ENCODE measurements around the gene RAD52. TPM values are rescaled to one million over a fixed set of nuclear protein-coding genes. Genes with fewer than 3 reads are reported as not detected.

RAD52 gene
- total RNA-seq, 1 experiment from 2014 or later, result 22.2 TPM

- no peak overlapping the region for H3K27ac Mint-ChIP-seq (ENCODE audit: unreplicated experiment)
- intact Hi-C loops (cut with micrococcal nuclease; ENCODE audit: unreplicated experiment), result no loop called here
- H3K4me3 Mint-ChIP-seq (ENCODE audit: low read depth, unreplicated experiment), result no peak overlapping the region
- CTCF ChIA-PET, result no interaction called here
- peaks cover 51% of the 10 kb centered on the region for H3K36me3 Mint-ChIP-seq (ENCODE audit: insufficient read depth, unreplicated experiment)
- H3K9me3 Mint-ChIP-seq (ENCODE audit: low read depth, unreplicated experiment), result no peaks in the 10 kb centered on the region
- no TSS peak for BruUV-seq (replicated peaks)
- no peaks in the 10 kb centered on the region for H3K27me3 Mint-ChIP-seq (ENCODE audit: unreplicated experiment)
- DNase-seq, result no peak
- TF ChIP-seq CTCF (IDR thresholded peaks at IDR 0.05; ENCODE audit: unreplicated experiment), result no peak
- peaks cover 8% of the 10 kb centered on the region for H3K4me1 Mint-ChIP-seq (ENCODE audit: low read depth, unreplicated experiment)
These were observed 38.2 kb downstream of the RAD52 start for GRCh38 chr12:911191-911826.

GRCh38 chr12:910416-910815 lies 39.1 kb downstream of the RAD52 start:
- no peak for DNase-seq
- BruUV-seq (replicated peaks), result no TSS peak
- CTCF ChIA-PET, result no interaction called here
- no peak overlapping the region for H3K27ac Mint-ChIP-seq (ENCODE audit: unreplicated experiment)
- peaks cover 8% of the 10 kb centered on the region for H3K4me1 Mint-ChIP-seq (ENCODE audit: low read depth, unreplicated experiment)
- H3K4me3 Mint-ChIP-seq (ENCODE audit: low read depth, unreplicated experiment), result no peak overlapping the region
- intact Hi-C loops (cut with micrococcal nuclease; ENCODE audit: unreplicated experiment), result no loop called here
- TF ChIP-seq CTCF (IDR thresholded peaks at IDR 0.05; ENCODE audit: unreplicated experiment), result no peak
- no peaks in the 10 kb centered on the region for H3K9me3 Mint-ChIP-seq (ENCODE audit: low read depth, unreplicated experiment)
- peaks cover 44% of the 10 kb centered on the region for H3K36me3 Mint-ChIP-seq (ENCODE audit: insufficient read depth, unreplicated experiment)
- no peaks in the 10 kb centered on the region for H3K27me3 Mint-ChIP-seq (ENCODE audit: unreplicated experiment)

- DNase-seq, result no peak
- H3K4me3 Mint-ChIP-seq (ENCODE audit: low read depth, unreplicated experiment), result no peak overlapping the region
- peaks cover 8% of the 10 kb centered on the region for H3K4me1 Mint-ChIP-seq (ENCODE audit: low read depth, unreplicated experiment)
- intact Hi-C loops (cut with micrococcal nuclease; ENCODE audit: unreplicated experiment), result no loop called here
- H3K9me3 Mint-ChIP-seq (ENCODE audit: low read depth, unreplicated experiment), result no peaks in the 10 kb centered on the region
- H3K36me3 Mint-ChIP-seq (ENCODE audit: insufficient read depth, unreplicated experiment), result peaks cover 44% of the 10 kb centered on the region
- no peak for TF ChIP-seq CTCF (IDR thresholded peaks at IDR 0.05; ENCODE audit: unreplicated experiment)
- no TSS peak for BruUV-seq (replicated peaks)
- CTCF ChIA-PET, result no interaction called here
- no peak overlapping the region for H3K27ac Mint-ChIP-seq (ENCODE audit: unreplicated experiment)
- no peaks in the 10 kb centered on the region for H3K27me3 Mint-ChIP-seq (ENCODE audit: unreplicated experiment)
These were observed 39.6 kb downstream of the RAD52 start for GRCh38 chr12:909861-910260.

GRCh38 chr12:907413-908185 lies 41.9 kb downstream of the RAD52 start:
- no peak for DNase-seq
- BruUV-seq (replicated peaks), result no TSS peak
- no peak overlapping the region for H3K27ac Mint-ChIP-seq (ENCODE audit: unreplicated experiment)

More at GRCh38 chr12:907413-908185, 41.9 kb downstream of the RAD52 start:
- intact Hi-C loops (cut with micrococcal nuclease; ENCODE audit: unreplicated experiment), result no loop called here
- no peaks in the 10 kb centered on the region for H3K9me3 Mint-ChIP-seq (ENCODE audit: low read depth, unreplicated experiment)
- CTCF ChIA-PET, result interaction anchor here (0.7 kb wide), 1 partner anchor 622 kb away, joined by 3 read pairs; no protein-coding TSS in a partner anchor
- no peak for TF ChIP-seq CTCF (IDR thresholded peaks at IDR 0.05; ENCODE audit: unreplicated experiment)
- H3K4me3 Mint-ChIP-seq (ENCODE audit: low read depth, unreplicated experiment), result no peak overlapping the region
- peaks cover 41% of the 10 kb centered on the region for H3K36me3 Mint-ChIP-seq (ENCODE audit: insufficient read depth, unreplicated experiment)
- no peaks in the 10 kb centered on the region for H3K27me3 Mint-ChIP-seq (ENCODE audit: unreplicated experiment)
- H3K4me1 Mint-ChIP-seq (ENCODE audit: low read depth, unreplicated experiment), result peaks cover 8% of the 10 kb centered on the region

Data from Calu3 (cell line).